AG04450 (cell line): ENCODE data around the gene KRTAP4-8. TPM values are rescaled to one million over a fixed set of nuclear protein-coding genes. Genes with fewer than 3 reads are reported as not detected.
"Not testable (repeated sequence)": the region's sequence is repeated elsewhere in the genome, so short reads cannot be mapped to it uniquely, and the experiment has no call there.

Experiments used
- CTCF ChIA-PET: fragments of 300-600, 350-600 bp; formaldehyde crosslinking; extraction: SDS; loops from one replicate; lab custom pipeline; 2022; ENCODE audit warnings: antibody characterized with exemption, inconsistent platforms; lab: Charles Lee
- POLR2A ChIA-PET: fragments of 350-600 bp; formaldehyde crosslinking; extraction: SDS; loops from one replicate; lab custom pipeline; 2021; ENCODE audit warnings: antibody characterized with exemption, inconsistent platforms; lab: Yijun Ruan, JAX
- DNase-seq: peaks from one replicate; pipeline ENCODE4 v3.0.0-alpha.2; 2011; ENCODE audit warnings: low read depth, low spot score
- H3K27ac ChIP-seq: one replicate; pipeline ENCODE4 v1.5.1; 2012; ENCODE audit warnings: low read depth, low read length, control low read depth
- H3K27me3 ChIP-seq: one replicate; pipeline ENCODE4 v1.6.0; 2012; ENCODE audit warnings: low read length; ENCODE audit not compliant: control insufficient read depth, insufficient read depth
- H3K4me3 ChIP-seq: 2 replicates; pipeline ENCODE4 v1.5.1; 2011; ENCODE audit warnings: mild to moderate bottlenecking, low read depth, low read length, control low read depth
- H3K9me3 ChIP-seq: 2 replicates; pipeline ENCODE4 v1.5.1; 2012; ENCODE audit warnings: low read length; ENCODE audit not compliant: control insufficient read depth, insufficient read depth
- CTCF ChIP-seq: IDR thresholded peaks from 2 replicates; pipeline ENCODE4 v1.5.1; 2011; ENCODE audit warnings: low read depth, low read length, control low read depth, inconsistent platforms
- polyA plus RNA-seq: library from polyadenylated mRNA; depleted of rRNA; stranded (reverse); fragments of >200 nt; gene quantifications from 2 replicates; pipeline ENCODE4 v1.2.3, GENCODE V29; 2011

The KRTAP4-8 gene
- polyA plus RNA-seq, 1 experiment, result not detected

GRCh38 chr17:41069031-41069430 lies 28.9 kb downstream of the KRTAP4-8 start:
- no peaks in the 10 kb centered on the region for H3K9me3 ChIP-seq
- no peak for DNase-seq
- POLR2A ChIA-PET, result no interaction called here
- H3K27me3 ChIP-seq, result no peaks in the 10 kb centered on the region
- TF ChIP-seq CTCF, result no peak
- H3K4me3 ChIP-seq, result no peak overlapping the region
- CTCF ChIA-PET, result no interaction called here
- H3K27ac ChIP-seq, result no peak overlapping the region

- peak; percentile 41 for DNase-seq
- no peak for TF ChIP-seq CTCF
- H3K27ac ChIP-seq, result no peak overlapping the region
- H3K27me3 ChIP-seq, result no peaks in the 10 kb centered on the region
- H3K9me3 ChIP-seq, result no peaks in the 10 kb centered on the region
- ChIA-PET CTCF (no interaction called here), POLR2A (no interaction called here)
- no peak overlapping the region for H3K4me3 ChIP-seq
Observed at GRCh38 chr17:41067281-41067680, 30.7 kb downstream of the KRTAP4-8 start.

GRCh38 chr17:41065829-41066624 lies 31.9 kb downstream of the KRTAP4-8 start, which contains the start of gene KRTAP2-4:
Gene KRTAP2-4 (minus strand): TSS chr17:41065879. CDS start chr17:41065845, 34 bp downstream.
- ChIA-PET POLR2A (no interaction called here), CTCF (no interaction called here)
- Histone ChIP-seq H3K27me3 (no peaks in the 10 kb centered on the region), H3K27ac (peak within 1 kb of the TSS; percentile 53), H3K9me3 (no peaks in the 10 kb centered on the region), H3K4me3 (no peak within 1 kb of the TSS)
- peak; percentile 71 for DNase-seq
- TF ChIP-seq CTCF, result no peak

- H3K9me3 ChIP-seq, DNase-seq, POLR2A ChIA-PET, H3K4me3 ChIP-seq, H3K27ac ChIP-seq, H3K27me3 ChIP-seq, CTCF ChIA-PET: not testable (repeated sequence)
Observed at GRCh38 chr17:41065016-41065689, 32.8 kb downstream of the KRTAP4-8 start.

- DNase-seq, result no peak
- CTCF ChIA-PET, result no interaction called here
- no peak for TF ChIP-seq CTCF
- Histone ChIP-seq H3K9me3 (no peaks in the 10 kb centered on the region), H3K27ac (no peak overlapping the region), H3K4me3 (no peak overlapping the region), H3K27me3 (no peaks in the 10 kb centered on the region)
- POLR2A ChIA-PET, result no interaction called here
Observed at GRCh38 chr17:41064301-41064700, 33.6 kb downstream of the KRTAP4-8 start.
